PC-9 (cell line): ENCODE data around the gene GNMT. TPM values are rescaled to one million over a fixed set of nuclear protein-coding genes. Genes with fewer than 3 reads are reported as not detected.

Experiments
- BruUV-seq: library from RNA; stranded (reverse); fragments of 400-500 nt; replicated peaks from 2 replicates; lab custom pipeline; 2021; lab: Mats Ljungman, UMichigan
- CTCF ChIA-PET: fragments of 300-600 bp; sonication (Branson Sonifier 250); formaldehyde crosslinking; loops from one replicate; lab custom pipeline; 2022; ENCODE audit warnings: antibody characterized with exemption; lab: Charles Lee
- POLR2A ChIA-PET: fragments of 300-600 bp; sonication (Branson Sonifier 250); formaldehyde crosslinking; loops from one replicate; lab custom pipeline; 2022; ENCODE audit warnings: antibody characterized with exemption; ENCODE audit not compliant: unreplicated experiment; lab: Charles Lee
- DNase-seq, 2 experiments: peaks; one replicate each; pipeline versions ENCODE4 v3.0.0 to v3.0.0-alpha.2; 2015 to 2022; ENCODE audit warnings: mixed read lengths in 1 of 2
- H2AFZ ChIP-seq: fragments of 200-600 bp; sonication (generic); 2 replicates; pipeline ENCODE4 v1.8.1; 2017; ENCODE audit warnings: antibody characterized with exemption
- H3F3A ChIP-seq: fragments of 200-600 bp; sonication (generic); 2 replicates; pipeline ENCODE4 v1.8.1; 2017; ENCODE audit warnings: antibody characterized with exemption, mild to moderate bottlenecking, low read depth; ENCODE audit not compliant: insufficient read depth
- H3K27ac ChIP-seq: fragments of 200-600 bp; sonication (generic); 2 replicates; pipeline ENCODE4 v1.6.1; 2016; ENCODE audit warnings: mixed run types
- H3K27me3 ChIP-seq: fragments of 200-600 bp; sonication (generic); 2 replicates; pipeline ENCODE4 v1.6.1; 2016; ENCODE audit warnings: low read depth, mixed run types; ENCODE audit not compliant: insufficient read depth
- H3K36me3 ChIP-seq: fragments of 200-600 bp; sonication (generic); 2 replicates; pipeline ENCODE4 v1.6.1; 2016; ENCODE audit warnings: low read depth, mixed run types
- H3K4me1 ChIP-seq: fragments of 200-600 bp; sonication (generic); replicated peaks from 2 replicates; pipeline ENCODE4 v1.6.1; 2016; ENCODE audit warnings: mixed run types; ENCODE audit not compliant: insufficient read depth
- H3K4me2 ChIP-seq: fragments of 200-600 bp; sonication (generic); 2 replicates; pipeline ENCODE4 v1.6.1; 2017; ENCODE audit warnings: mixed run types
- H3K4me3 ChIP-seq: fragments of 200-600 bp; sonication (generic); 2 replicates; pipeline ENCODE4 v1.6.1; 2016; ENCODE audit warnings: mixed run types
- H3K79me2 ChIP-seq: fragments of 200-600 bp; sonication (generic); 2 replicates; pipeline ENCODE4 v1.6.1; 2017; ENCODE audit warnings: low read depth, mixed run types
- H3K9me2 ChIP-seq: fragments of 200-600 bp; sonication (generic); 2 replicates; pipeline ENCODE4 v1.8.1; 2017; ENCODE audit warnings: mild to moderate bottlenecking; ENCODE audit not compliant: insufficient read depth
- H3K9me3 ChIP-seq: fragments of 200-600 bp; sonication (generic); 2 replicates; pipeline ENCODE4 v1.8.1; 2016; ENCODE audit warnings: low read depth; ENCODE audit not compliant: insufficient read depth
- H4K20me1 ChIP-seq: fragments of 200-600 bp; sonication (generic); 2 replicates; pipeline ENCODE4 v1.8.1; 2017; ENCODE audit not compliant: insufficient read depth
- EZH2 ChIP-seq: fragments of 200-600 bp; sonication (generic); IDR thresholded peaks from 2 replicates; pipeline ENCODE4 v1.8.0; 2017; ENCODE audit warnings: antibody characterized with exemption, low read depth
- intact Hi-C: fragments of 100-400 bp; cut with micrococcal nuclease; formaldehyde crosslinking; loops from one replicate; pipeline ENCODE4 v1.10.0; 2022; ENCODE audit not compliant: unreplicated experiment
- total RNA-seq: library from RNA; stranded (reverse); gene quantifications from 2 replicates; pipeline ENCODE4 v1.2.3, GENCODE V29; 2021
- TF ChIP-seq, protein P1 (sequence below): fragments of 200-600 bp; sonication (generic); conservative IDR thresholded peaks from 2 replicates; pipeline ENCODE4 v1.6.1; 2017; ENCODE audit warnings: mixed run types, antibody characterized with exemption, mild to moderate bottlenecking, moderate library complexity

Gene GNMT
- total RNA-seq, 1 experiment from 2014 or later, result 0.57 TPM

DNA sequence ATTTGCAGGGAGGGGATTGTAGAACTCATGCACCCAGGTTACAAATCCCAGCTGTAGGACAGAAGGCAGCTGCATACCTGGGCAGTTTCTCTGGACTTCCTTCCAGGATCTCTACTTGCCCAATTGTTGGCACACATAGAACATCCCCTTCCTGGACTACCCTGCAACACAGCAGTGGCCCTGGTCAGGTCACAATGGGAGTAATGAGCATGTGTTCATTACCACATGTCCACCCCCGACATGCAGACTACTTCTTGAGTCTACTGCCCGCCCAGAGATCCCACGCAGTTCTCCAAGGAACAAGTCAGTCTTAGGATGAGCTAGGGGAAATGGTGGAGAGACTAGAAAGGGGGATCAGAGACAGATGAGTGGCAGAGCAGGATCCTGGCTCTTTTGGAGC, 13.4 kb downstream of the GNMT start:
- Histone ChIP-seq H3K79me2 (peaks cover 22% of the 10 kb centered on the region), H3K4me1 (peaks cover 40% of the 10 kb centered on the region), H3F3A (peaks cover 45% of the 10 kb centered on the region), H2AFZ (no peak overlapping the region), H3K4me3 (no peak overlapping the region), H3K27ac (no peak overlapping the region), H3K27me3 (no peaks in the 10 kb centered on the region), H3K36me3 (peaks cover 6% of the 10 kb centered on the region; the same call in 1 of the 2 replicates), H3K9me3 (no peaks in the 10 kb centered on the region), H4K20me1 (no peaks in the 10 kb centered on the region), H3K9me2 (no peaks in the 10 kb centered on the region), H3K4me2 (no peak overlapping the region)
- TF ChIP-seq, protein P1, sequence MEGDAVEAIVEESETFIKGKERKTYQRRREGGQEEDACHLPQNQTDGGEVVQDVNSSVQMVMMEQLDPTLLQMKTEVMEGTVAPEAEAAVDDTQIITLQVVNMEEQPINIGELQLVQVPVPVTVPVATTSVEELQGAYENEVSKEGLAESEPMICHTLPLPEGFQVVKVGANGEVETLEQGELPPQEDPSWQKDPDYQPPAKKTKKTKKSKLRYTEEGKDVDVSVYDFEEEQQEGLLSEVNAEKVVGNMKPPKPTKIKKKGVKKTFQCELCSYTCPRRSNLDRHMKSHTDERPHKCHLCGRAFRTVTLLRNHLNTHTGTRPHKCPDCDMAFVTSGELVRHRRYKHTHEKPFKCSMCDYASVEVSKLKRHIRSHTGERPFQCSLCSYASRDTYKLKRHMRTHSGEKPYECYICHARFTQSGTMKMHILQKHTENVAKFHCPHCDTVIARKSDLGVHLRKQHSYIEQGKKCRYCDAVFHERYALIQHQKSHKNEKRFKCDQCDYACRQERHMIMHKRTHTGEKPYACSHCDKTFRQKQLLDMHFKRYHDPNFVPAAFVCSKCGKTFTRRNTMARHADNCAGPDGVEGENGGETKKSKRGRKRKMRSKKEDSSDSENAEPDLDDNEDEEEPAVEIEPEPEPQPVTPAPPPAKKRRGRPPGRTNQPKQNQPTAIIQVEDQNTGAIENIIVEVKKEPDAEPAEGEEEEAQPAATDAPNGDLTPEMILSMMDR, result no peak
- BruUV-seq, result no TSS peak
- CTCF ChIA-PET, result no interaction called here
- DNase-seq, result no peak
- intact Hi-C loops, result no loop called here
- POLR2A ChIA-PET, result interaction anchor here (0.5 kb wide), 1 partner anchor 33 kb away, joined by 6 read pairs; no protein-coding TSS in a partner anchor

- ChIA-PET CTCF (interaction anchor here (0.6 kb wide), 1 partner anchor 90 kb away, joined by 5 read pairs; no protein-coding TSS in a partner anchor), POLR2A (interaction anchor here (0.6 kb wide), 1 partner anchor 1150 kb away, joined by 3 read pairs; no protein-coding TSS in a partner anchor)
- no peaks in the 10 kb centered on the region for H3K27me3 ChIP-seq
- no peak overlapping the region for H2AFZ ChIP-seq
- H3K9me3 ChIP-seq, result no peaks in the 10 kb centered on the region
- no peak overlapping the region for H3K4me2 ChIP-seq
- H3K27ac ChIP-seq, result no peak overlapping the region
- no peaks in the 10 kb centered on the region for H3K9me2 ChIP-seq
- H3F3A ChIP-seq, result peaks cover 54% of the 10 kb centered on the region
- no peak for TF ChIP-seq EZH2
- TF ChIP-seq, protein P1, result no peak
- DNase-seq, result no peak
- H3K36me3 ChIP-seq, result 0 out of 2 replicates have a peak, but pooled peaks cover 6% of the 10 kb centered on the region
- no peak overlapping the region for H3K4me3 ChIP-seq
- intact Hi-C loops, result no loop called here
- peaks cover 41% of the 10 kb centered on the region for H3K4me1 ChIP-seq
- H4K20me1 ChIP-seq, result no peaks in the 10 kb centered on the region
- H3K79me2 ChIP-seq, result peaks cover 22% of the 10 kb centered on the region
- no TSS peak for BruUV-seq
Measured at GRCh38 chr6:42974919-42975505, 14.5 kb downstream of the GNMT start.

- ChIA-PET CTCF (interaction anchor here (0.7 to 1.2 kb wide), 2 partner anchors 10 to 119 kb away, joined by 3 to 16 read pairs; no protein-coding TSS in a partner anchor), POLR2A (interaction anchor here (0.6 to 0.9 kb wide), 4 partner anchors 49 to 1138 kb away, joined by 3 to 15 read pairs (median 4); partner anchors contain the start of genes CNPY3 and ZNF318)
- no TSS peak for BruUV-seq
- TF ChIP-seq, protein P1, result no peak
- TF ChIP-seq EZH2, result no peak
- no peaks in the 10 kb centered on the region for H3K27me3 ChIP-seq
- no peaks in the 10 kb centered on the region for H4K20me1 ChIP-seq
- 0 out of 2 replicates have a peak, but pooled peaks cover 24% of the 10 kb centered on the region for H3K4me1 ChIP-seq
- peak overlapping the region; percentile 95 for H3K4me2 ChIP-seq
- H2AFZ ChIP-seq, result peak overlapping the region; percentile 97
- peak in 1 of 2 experiments; percentile 26 for DNase-seq
- H3F3A ChIP-seq, result peaks cover 33% of the 10 kb centered on the region
- H3K9me3 ChIP-seq, result no peaks in the 10 kb centered on the region
- intact Hi-C loops, result no loop called here
- no peaks in the 10 kb centered on the region for H3K9me2 ChIP-seq
- H3K36me3 ChIP-seq, result 0 out of 2 replicates have a peak, but pooled peaks cover 6% of the 10 kb centered on the region
- peak overlapping the region; percentile 87 for H3K4me3 ChIP-seq
- H3K79me2 ChIP-seq, result peaks cover 22% of the 10 kb centered on the region
- H3K27ac ChIP-seq, result peak overlapping the region; percentile 30; the same call in 1 of the 2 replicates
Measured at GRCh38 chr6:42978487-42978838, 17.9 kb downstream of the GNMT start.
